Large intestine (tissue), 12 donors: ENCODE data around the gene CNTLN. TPM values are rescaled to one million over a fixed set of nuclear protein-coding genes. Genes with fewer than 3 reads are reported as not detected.

ENCODE experiments used
- DNase-seq, 2 donors: peaks; one replicate each; pipeline versions ENCODE4 v3.0.0 to v3.0.0-alpha.2; 2013
- H3K27ac ChIP-seq: one replicate; pipeline ENCODE4 v1.5.1; 2013; ENCODE audit warnings: low read length
- H3K27me3 ChIP-seq: 2 replicates; pipeline ENCODE4 v1.6.1; 2013; ENCODE audit warnings: low read length; ENCODE audit not compliant: control insufficient read depth, insufficient read depth
- H3K36me3 ChIP-seq: 2 replicates; pipeline ENCODE4 v1.6.1; 2013; ENCODE audit warnings: low read length; ENCODE audit not compliant: control insufficient read depth, insufficient read depth
- H3K4me1 ChIP-seq: one replicate; pipeline ENCODE4 v1.6.1; 2013; ENCODE audit warnings: low read length; ENCODE audit not compliant: control insufficient read depth, insufficient read depth
- H3K4me3 ChIP-seq: one replicate; pipeline ENCODE4 v1.5.1; 2013; ENCODE audit warnings: low read length
- H3K9me3 ChIP-seq: one replicate; pipeline ENCODE4 v1.6.1; 2013; ENCODE audit warnings: mild to moderate bottlenecking, low read depth, low read length, moderate library complexity; ENCODE audit not compliant: control insufficient read depth
- WGBS: methylation state at CpG from one replicate; pipeline ENCODE4 v1.1.5; 2013; ENCODE audit warnings: low lambda C conversion rate; ENCODE audit not compliant: insufficient coverage; 5-methylcytosine and 5-hydroxymethylcytosine counted together
- long read RNA-seq, 11 donors: transcript quantifications; one replicate each; lab custom pipeline, GENCODE V29; 2026
- polyA plus RNA-seq: library from polyadenylated mRNA; unstranded; fragments of 120-200 nt; gene quantifications from one replicate; pipeline ENCODE4 v1.2.1, GENCODE V29; 2013

The CNTLN gene, protein sequence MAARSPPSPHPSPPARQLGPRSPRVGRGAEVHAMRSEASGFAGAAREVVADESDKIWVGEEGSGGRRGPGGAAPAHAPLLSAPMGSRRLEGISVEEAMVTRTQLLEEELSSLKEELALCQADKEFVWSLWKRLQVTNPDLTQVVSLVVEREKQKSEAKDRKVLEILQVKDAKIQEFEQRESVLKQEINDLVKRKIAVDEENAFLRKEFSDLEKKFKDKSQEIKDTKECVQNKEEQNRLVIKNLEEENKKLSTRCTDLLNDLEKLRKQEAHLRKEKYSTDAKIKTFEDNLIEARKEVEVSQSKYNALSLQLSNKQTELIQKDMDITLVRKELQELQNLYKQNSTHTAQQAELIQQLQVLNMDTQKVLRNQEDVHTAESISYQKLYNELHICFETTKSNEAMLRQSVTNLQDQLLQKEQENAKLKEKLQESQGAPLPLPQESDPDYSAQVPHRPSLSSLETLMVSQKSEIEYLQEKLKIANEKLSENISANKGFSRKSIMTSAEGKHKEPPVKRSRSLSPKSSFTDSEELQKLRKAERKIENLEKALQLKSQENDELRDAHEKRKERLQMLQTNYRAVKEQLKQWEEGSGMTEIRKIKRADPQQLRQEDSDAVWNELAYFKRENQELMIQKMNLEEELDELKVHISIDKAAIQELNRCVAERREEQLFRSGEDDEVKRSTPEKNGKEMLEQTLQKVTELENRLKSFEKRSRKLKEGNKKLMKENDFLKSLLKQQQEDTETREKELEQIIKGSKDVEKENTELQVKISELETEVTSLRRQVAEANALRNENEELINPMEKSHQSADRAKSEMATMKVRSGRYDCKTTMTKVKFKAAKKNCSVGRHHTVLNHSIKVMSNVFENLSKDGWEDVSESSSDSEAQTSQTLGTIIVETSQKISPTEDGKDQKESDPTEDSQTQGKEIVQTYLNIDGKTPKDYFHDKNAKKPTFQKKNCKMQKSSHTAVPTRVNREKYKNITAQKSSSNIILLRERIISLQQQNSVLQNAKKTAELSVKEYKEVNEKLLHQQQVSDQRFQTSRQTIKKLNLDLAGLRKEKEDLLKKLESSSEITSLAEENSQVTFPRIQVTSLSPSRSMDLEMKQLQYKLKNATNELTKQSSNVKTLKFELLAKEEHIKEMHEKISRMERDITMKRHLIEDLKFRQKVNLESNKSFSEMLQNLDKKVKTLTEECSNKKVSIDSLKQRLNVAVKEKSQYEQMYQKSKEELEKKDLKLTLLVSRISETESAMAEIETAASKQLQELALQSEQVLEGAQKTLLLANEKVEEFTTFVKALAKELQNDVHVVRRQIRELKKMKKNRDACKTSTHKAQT (N-terminal part only)
- polyA plus RNA-seq = 4.5 TPM
- long read RNA-seq, donor 1, full-length matches to known transcripts = 1 of 1 reads
- long read RNA-seq, donor 1, partial matches to known transcripts = 0 of 1 reads
- long read RNA-seq, donor 1, other reads (novel, unspliced or antisense) = 0 of 1 reads
- long read RNA-seq, donor 2 = 0 reads
- long read RNA-seq, donor 3 = 0 reads
- long read RNA-seq, donor 4 = 0 reads
- long read RNA-seq, donor 5 = 0 reads
- long read RNA-seq, donor 6 = 0 reads
- long read RNA-seq, donor 7 = 0 reads
- long read RNA-seq, donor 8, partial matches to known transcripts = 0 of 1 reads
- long read RNA-seq, donor 8, other reads (novel, unspliced or antisense) = 0 of 1 reads
- long read RNA-seq, donor 9 = 0 reads
- long read RNA-seq, donor 10, full-length matches to known transcripts = 2 of 2 reads
- long read RNA-seq, donor 10, partial matches to known transcripts = 0 of 2 reads
- long read RNA-seq, donor 10, other reads (novel, unspliced or antisense) = 0 of 2 reads
- long read RNA-seq, donor 11 = 0 reads

DNA sequence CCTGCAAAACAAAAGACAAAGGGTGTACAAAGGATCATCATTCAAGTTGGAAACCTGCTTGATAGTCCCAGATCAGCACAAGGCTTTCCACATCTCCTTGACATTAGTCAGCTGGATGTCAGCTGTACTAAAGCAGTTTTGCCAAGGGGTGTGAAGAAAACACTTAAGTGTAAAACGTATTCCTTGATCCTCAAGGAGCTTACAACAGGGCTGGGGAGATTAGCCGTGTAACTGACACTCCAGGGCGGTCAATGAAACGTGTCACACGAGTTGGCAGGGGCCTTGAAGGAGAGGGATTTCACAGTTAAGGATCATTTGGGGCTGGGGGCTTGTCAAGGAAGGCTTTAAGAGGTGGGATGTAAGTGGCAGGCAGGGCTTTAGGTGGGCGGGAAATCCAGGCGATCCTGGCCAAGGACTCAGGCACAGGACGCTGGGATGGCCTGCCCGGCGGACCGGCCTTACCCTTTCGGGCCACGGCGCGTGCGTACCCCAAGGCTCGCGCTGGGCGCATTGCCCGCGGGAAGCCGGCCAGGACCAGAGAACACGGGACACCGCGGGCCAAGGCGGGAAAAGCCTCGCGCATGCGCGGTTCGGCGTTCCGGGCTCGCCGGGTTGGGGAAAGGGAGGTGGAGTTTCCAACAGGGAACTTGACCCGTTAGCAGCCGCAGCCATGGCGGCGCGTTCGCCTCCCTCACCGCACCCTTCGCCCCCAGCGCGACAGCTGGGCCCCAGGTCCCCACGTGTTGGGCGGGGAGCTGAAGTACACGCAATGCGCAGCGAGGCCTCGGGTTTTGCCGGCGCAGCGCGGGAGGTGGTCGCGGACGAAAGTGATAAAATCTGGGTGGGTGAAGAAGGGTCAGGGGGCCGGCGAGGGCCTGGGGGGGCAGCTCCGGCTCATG, at the start of gene CNTLN:
TSS of gene CNTLN (plus strand) at position 645 of the 899 bp plus-strand sequence. CDS start at position 671, 26 bp downstream.
- no peaks in the 10 kb centered on the region for H3K36me3 ChIP-seq
- H3K4me1 ChIP-seq = no peaks in the 10 kb centered on the region
- 54% methylated on average over 4 of the region's 61 CpGs for whole genome bisulfite sequencing
- H3K27ac ChIP-seq = peak within 1 kb of the TSS; percentile 57
- H3K4me3 ChIP-seq = peak within 1 kb of the TSS; percentile 83
- no peaks in the 10 kb centered on the region for H3K27me3 ChIP-seq
- DNase-seq = peak; percentile 87 to 88
- H3K9me3 ChIP-seq = no peaks in the 10 kb centered on the region

DNA sequence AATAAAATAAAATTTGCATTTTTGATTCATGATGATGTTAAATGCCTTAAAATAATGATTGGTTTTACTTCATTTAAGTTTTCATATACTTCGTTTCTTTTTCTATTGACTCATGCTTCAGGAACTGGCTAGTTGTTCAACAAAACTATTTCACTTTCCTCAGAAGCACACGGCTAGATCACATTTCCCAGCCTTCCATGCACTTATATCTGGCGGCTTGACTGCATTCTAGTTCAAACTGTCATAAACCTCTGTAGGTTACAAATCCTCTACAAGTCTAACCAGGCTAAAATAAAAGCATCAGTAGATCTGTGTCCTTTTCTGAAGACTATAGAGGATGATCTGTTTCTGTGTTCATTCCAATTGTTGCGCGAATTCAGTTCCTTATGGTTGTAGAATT, 46.3 kb upstream of the CNTLN start:
- H3K36me3 ChIP-seq = no peaks in the 10 kb centered on the region

DNA sequence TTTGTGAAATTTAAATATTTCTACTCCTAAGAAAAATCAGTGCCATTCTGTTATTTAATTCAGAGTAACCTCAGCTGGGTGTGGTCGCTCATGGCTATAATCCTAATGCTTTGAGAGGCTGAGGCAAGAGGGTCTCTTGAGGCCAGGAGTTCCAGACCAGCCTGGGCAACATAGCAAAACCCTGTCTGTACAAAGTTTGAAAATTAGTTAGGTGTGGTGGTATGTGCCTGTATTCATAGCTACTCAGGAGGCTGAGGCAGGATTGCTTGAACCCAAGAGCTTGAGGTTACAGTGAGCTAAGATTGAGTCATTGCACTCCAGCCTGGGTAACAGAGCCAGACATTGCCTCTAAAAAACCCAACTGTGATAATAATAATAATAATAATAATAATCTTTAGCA, 44.8 kb upstream of the CNTLN start:
- Histone ChIP-seq H3K27ac (no peak overlapping the region), H3K36me3 (no peaks in the 10 kb centered on the region), H3K27me3 (peaks cover 3% of the 10 kb centered on the region), H3K4me3 (no peak overlapping the region), H3K9me3 (no peaks in the 10 kb centered on the region), H3K4me1 (no peaks in the 10 kb centered on the region)
- DNase-seq = no peak
- WGBS = no CpG with 5 or more reads among the region's 1 CpG

More for the DNA sequence above, 46.3 kb upstream of the CNTLN start:
- Histone ChIP-seq H3K4me1 (no peaks in the 10 kb centered on the region), H3K4me3 (no peak overlapping the region), H3K9me3 (no peaks in the 10 kb centered on the region), H3K27ac (no peak overlapping the region), H3K27me3 (peaks cover 3% of the 10 kb centered on the region)
- no peak for DNase-seq
- WGBS = 88% methylated on average over 4 of the region's 5 CpGs

DNA sequence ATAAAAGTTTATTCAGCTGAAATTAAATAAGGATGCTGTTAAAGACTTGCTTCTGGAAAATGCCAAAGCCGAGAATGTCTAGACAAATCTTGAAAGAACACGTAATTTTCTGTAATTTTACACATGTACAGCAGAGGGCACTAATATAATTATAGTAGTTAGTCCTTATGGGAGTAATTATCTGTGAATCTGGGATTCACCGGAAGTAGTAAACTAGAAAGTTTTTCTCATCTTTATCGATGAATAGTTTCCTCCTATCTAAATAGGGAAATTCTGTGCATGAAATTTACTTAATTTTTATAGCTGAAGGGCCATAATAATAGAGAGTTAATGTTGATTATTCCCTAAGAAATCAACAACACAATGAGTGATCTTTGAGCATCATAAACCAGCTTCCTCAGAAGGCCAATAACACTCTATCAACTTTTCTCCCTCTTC, 18.4 kb upstream of the CNTLN start:
- Histone ChIP-seq H3K4me1 (no peaks in the 10 kb centered on the region), H3K36me3 (no peaks in the 10 kb centered on the region), H3K9me3 (no peaks in the 10 kb centered on the region), H3K27me3 (no peaks in the 10 kb centered on the region), H3K27ac (no peak overlapping the region), H3K4me3 (no peak overlapping the region)
- WGBS = 39% methylated on average over 4 of the region's 4 CpGs
- DNase-seq = peak in 1 of 2 donors; percentile 24

DNA sequence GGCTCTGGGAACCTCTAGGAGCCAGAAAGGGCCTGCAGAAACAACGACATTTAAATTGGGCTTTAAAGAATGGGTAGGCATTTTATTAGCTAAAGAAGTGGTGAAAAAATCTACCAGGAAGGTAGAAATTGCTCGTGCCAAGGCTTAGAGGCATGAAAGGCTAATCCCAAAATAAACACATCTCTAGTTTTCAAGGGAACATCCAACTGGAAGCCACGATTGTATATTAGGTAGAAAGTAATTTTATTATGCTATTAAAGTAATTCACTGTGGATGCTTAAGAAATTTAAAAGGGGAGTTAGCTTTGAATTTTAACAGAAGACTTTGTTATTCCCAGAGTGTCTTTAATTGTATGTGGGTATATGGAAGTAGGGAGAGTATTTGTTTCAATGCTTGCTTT, 17.5 kb upstream of the CNTLN start:
- Histone ChIP-seq H3K36me3 (no peaks in the 10 kb centered on the region), H3K4me3 (no peak overlapping the region), H3K27me3 (no peaks in the 10 kb centered on the region), H3K4me1 (no peaks in the 10 kb centered on the region), H3K27ac (no peak overlapping the region), H3K9me3 (no peaks in the 10 kb centered on the region)
- 50% methylated on average over 2 of the region's 3 CpGs for WGBS
- DNase-seq = no peak

DNA sequence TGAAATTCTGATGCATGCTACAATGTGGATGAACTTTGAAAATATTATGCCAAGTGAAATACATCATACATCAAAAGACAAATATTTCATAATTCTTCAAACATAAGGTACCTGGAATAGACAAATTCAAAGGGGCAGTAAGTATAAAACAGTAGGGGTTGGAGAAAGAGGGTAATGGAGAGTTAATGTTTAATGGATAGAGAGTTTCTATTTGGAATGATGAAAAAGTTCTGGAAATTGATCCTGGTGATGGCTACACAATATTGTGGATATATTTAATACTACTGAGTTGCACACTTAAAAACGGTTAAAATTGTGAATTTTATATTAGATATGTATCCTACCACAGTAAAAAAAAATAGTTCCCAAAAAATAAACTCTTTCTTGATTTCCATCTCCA, 14.6 kb upstream of the CNTLN start:
- Histone ChIP-seq H3K27me3 (no peaks in the 10 kb centered on the region), H3K9me3 (no peaks in the 10 kb centered on the region), H3K4me1 (no peaks in the 10 kb centered on the region), H3K4me3 (no peak overlapping the region), H3K36me3 (no peaks in the 10 kb centered on the region), H3K27ac (no peak overlapping the region)
- no CpG with 5 or more reads among the region's 1 CpG for WGBS
- no peak for DNase-seq

DNA sequence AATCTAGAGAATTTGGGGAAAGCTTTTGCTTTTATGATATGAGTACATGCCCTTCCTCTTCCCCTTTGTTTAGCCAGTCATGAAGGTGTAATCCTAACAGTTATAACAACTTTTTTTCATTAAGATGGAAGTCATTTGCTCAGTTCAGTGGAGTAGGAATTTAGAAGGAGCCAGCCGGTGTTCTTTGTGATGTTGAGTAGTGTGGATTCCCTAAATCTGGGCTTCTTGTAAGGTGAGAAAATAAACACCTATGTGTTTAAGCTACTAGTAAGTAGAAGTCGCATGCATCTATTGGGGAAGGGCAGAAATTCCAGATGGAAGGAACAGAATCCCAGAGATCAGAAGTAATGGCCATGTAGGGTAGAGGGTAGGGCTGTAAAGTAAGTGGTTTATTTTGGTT, 13.6 kb upstream of the CNTLN start:
- Histone ChIP-seq H3K36me3 (no peaks in the 10 kb centered on the region), H3K4me3 (no peak overlapping the region), H3K27me3 (no peaks in the 10 kb centered on the region), H3K27ac (no peak overlapping the region), H3K9me3 (no peaks in the 10 kb centered on the region), H3K4me1 (no peaks in the 10 kb centered on the region)
- WGBS = no CpG with 5 or more reads among the region's 2 CpGs
- no peak for DNase-seq

DNA sequence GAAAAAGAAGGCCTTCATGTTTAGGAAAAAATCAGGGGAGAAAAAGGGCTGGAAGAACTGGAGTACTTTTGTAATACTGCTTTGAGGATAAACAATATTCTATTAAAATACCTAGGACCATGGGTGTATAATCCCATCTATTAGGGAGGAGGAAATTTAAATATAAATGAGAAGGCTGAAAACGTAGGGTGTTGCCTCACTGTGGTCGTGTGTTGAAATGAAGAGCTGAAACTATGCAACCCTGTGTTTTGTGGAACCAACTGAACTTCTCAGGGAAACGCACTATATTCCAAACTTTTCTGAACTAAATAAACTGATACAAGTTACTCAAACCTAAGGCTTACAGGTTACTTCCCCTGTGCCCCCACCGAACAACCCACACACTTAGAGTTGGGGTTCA, 4.5 kb upstream of the CNTLN start:
- Histone ChIP-seq H3K4me3 (no peak overlapping the region), H3K27me3 (no peaks in the 10 kb centered on the region), H3K4me1 (no peaks in the 10 kb centered on the region), H3K36me3 (no peaks in the 10 kb centered on the region), H3K27ac (no peak overlapping the region), H3K9me3 (no peaks in the 10 kb centered on the region)
- 81% methylated on average over 2 of the region's 4 CpGs for WGBS
- DNase-seq = no peak

DNA sequence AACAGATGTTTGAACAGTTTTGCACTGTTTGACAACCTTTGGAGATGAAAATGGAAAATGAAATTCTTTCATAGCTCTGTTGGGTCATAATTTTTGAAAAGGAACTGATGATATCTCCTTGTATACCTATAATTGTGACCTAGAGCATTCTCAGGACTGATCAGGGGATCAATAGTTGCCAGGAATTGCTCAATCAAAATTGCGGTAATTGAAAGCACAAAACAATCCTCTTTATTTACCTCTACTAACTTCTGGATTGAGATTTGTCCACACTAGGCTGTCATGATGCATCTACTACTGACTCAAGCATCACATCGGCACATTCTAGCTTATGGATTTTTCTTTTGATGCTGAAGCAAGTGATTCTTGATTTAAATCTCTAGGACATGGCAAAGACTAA, 4.1 kb upstream of the CNTLN start:
- Histone ChIP-seq H3K27ac (no peak overlapping the region), H3K36me3 (no peaks in the 10 kb centered on the region), H3K4me1 (no peaks in the 10 kb centered on the region), H3K9me3 (no peaks in the 10 kb centered on the region), H3K27me3 (no peaks in the 10 kb centered on the region), H3K4me3 (no peak overlapping the region)
- DNase-seq = no peak
- 82% methylated on average over 1 of the region's 2 CpGs for whole genome bisulfite sequencing
